GM18909 (cell line): ENCODE results near the gene SP2.

Experiments
- ATAC-seq: cut with Tn5 transposase; IDR thresholded peaks from one replicate; pipeline ENCODE4 v1.9.1; 2021; ENCODE audit warnings: mild to moderate bottlenecking; ENCODE audit not compliant: unreplicated experiment, poor library complexity

Gene SP2

DNA sequence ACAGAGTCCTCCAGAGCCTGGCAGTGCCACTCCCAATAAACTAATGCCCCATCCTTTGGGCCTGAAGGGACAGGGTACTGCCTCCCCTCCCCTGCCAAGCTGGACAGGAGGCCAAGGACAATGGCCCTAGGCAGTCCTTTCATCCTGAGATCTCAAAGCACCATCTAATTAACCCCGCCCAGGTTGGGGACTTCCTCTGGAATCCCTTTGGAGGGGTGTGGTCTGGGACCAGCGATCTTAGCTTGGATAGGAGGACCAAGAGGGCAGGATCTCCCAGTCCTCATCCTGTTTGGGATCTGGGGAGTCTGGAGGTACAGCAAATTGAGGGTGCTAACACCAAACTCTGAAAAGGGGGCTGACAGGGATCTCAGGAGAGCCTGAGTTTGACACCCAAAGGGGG lies 26.9 kb upstream of the SP2 start:
- no peak for ATAC-seq

DNA sequence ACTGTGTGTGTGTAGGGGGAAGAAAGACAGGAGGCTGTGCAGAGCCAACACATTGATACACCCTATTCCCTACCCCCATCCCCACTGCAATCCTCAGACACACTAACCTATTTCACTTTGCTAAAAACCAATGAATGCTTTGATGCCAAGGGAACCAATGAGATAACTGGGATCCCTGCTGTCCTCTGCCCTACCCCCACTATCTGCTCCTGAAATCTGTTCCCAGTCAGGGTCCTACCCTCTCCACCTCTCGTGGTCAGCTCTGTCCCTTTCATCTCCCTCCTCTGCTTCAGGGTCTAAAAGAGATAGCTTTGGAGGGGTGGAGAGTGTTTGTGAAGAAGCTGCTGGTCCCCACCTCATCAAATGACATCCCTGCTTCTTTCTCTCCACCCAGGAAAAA lies 26.0 kb upstream of the SP2 start:
- no peak for ATAC-seq

DNA sequence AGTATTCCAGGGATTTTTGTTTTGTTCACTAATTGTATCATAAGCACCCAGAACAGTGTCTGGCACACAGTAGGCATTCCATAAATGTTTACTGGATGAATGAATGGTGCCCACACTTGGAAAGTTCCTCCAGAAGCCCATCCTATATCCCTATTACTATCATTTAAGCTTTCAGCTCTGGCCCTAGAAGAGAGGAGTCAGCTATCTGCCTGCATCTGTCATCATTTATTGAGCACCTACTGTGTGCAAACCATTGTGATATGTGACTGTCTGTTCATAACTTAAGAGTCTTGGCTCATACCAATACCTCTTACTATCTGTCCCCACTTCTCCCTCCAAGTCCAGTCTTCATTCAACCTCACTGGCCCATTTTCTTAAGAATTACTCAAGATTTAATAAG lies 25.0 kb upstream of the SP2 start:
- ATAC-seq: no peak

DNA sequence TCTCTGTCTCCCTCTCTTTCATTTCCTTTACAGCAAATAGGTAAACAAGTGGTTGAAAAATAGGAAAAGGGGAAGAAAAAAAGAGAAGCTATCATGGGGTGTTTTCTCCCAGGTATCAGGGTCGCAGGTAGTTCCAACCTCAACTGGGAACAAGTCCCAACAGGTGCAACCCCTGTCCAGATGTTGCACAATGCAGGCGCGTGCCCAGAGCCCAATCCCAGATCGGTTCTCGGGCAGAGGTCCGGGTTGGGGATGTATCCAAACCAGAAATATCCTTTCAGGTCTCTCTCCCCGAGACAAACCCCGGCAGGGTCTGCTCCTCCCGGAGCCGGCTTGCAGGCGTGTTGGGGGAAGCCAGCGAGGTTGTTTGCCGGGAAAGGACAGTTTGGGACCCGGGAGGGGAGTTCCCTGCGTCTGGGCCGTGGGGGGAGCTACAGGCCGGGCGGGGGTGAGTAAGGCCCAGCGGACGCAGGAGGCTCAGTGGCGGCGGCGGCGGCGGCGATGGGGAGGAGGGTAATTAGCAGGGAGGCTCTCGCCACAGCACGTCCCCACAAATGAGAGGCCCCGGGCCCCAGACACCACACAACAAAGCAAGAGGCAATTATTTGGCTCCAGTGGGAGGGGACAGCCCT lies 23.9 kb upstream of the SP2 start:
- ATAC-seq: no peak

DNA sequence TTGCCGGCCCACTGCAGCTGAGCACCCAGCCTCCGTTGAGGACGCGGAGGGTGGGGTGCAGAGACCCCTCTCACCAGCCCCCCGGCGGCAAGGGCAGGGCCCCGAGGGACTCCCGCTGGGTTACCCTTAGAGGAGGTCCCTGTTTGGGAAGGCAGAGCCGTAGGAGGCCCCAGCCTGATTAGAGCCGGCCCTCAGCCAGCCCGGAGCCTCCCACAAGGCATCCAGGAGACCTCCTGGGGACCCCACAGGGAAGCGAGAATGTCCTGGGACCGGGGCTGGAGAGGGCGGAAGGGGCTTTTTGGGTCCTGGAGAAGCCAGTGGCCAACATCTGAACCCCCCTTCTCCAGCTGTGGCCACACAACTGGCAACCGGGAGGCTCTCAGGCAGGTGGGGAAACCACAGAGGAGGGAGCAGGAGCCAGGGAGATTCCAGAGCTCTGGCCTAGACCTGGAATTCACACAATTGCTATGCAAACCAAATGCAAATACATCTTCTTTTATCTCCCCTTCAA lies 23.3 kb upstream of the SP2 start:
- no peak for ATAC-seq

DNA sequence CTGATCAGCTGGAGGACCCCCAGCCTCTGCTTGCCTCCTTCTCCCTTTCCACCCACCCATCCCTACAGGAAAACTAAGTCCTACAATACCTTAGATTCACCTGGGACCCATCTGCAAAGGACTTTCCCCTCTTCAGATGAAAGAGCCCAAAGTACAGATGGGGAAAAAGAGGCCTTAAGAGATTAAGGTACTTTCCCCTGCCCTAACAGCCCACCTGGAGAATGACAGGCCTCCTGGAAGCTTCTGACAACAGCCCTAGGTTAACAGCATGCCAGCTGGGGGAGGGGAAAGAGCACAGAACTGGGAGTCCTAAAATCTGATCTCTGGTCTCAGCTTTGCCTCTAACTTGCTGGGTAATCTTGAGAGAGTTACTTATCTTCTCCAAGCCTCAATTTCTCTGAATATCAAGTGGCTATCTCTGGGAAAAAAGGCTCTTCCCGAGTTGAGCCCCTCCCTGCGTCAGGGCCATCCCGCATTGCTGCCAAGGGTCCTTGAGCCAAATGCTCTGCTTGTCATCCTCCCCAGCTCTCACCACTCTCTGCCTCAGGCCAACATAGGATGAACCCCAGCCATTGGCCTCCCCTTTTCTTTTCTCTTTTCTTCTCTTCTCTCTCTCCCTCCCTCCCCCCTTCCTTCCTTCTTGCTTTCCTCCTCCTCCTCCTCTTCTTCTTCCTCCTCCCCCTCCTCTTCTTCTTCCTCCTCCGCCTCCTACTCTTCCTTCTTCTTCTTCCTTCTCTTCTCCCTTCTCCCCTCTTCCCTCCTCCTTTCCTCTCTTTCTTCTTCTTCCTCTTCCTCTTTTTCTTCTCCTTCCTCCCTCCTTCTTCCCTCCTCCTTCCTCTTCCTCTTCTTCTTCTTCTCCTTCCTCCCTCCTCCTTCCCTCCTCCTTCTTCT lies 22.6 kb upstream of the SP2 start:
- ATAC-seq: no peak

DNA sequence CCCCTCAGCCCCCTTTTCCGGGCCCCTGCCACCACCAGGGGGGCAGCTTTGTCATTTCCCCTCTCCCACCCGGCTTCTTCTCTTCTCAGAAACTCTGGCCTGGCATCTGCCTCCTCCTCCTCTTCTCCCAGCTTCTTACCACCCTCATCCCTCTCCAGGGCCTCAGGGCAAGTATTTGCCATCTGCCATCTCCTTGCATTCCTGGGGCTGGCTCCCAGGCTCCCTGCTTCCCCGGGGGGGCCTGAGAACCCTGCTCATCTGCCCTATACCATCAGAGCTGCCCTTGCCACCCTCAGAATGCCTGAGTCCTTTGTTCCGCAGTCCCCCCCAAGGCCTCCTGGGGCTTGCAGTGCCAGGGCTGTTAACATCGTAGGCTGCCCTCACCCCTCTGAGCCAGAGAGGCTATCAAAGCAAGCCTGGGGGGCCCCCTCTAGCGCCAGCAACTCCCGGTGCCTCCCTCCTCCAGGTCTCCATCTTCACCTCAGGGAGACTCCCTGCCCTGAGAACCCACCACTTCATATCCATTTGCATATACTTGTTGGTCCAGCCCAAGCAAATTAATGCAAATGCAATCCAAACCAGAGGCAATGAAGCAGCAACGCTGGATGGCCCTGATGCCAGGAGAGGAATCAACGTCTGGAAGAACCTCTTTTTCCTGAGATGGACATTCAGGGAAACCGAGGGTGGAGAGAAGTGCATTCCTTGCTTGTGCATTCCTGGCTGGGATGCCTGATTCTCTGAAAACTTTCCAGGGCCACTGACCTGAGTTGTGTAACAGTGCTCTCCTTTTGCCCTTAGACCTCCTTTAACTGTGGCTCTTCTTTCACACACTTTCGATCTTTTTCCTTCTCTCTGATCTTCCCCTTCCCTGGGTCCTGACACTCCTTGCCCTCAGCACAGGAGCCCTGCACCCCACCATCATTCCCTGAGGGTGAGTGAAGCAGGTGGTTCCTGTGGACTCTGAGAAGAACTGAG lies 20.7 kb upstream of the SP2 start:
- no peak for ATAC-seq

DNA sequence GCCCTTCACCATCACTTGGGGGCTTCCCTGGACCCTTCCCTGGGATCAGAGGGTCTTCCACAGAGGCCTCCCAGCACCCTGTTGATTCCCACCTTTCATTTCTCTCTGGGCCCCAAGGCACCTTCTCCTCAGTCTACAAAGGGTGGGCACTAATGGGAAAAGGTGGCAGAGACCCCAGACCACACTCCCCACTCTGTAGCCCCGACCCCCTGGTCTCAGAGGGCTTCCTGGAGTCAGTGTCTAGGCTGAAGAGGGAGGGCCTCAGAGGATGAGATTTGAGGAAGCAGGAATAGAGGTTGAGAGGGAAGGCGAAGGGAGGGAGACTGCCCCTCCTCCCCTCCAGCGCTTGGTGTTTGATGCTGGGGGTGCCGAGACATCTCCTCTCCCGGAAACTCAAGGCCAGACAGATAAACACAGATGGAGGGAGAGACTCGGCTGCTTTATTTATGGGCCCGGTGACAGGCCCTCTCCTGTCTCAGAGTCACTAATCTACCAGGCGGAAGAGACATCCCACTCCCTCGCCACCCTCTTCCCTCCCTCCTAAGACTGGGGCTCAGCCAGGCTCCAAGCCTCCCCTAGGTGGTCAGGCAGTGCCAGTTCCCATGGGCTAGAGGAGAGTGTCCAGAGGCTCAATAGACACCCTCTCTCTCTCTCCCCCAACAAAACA lies 18.5 kb upstream of the SP2 start:
- no peak for ATAC-seq

DNA sequence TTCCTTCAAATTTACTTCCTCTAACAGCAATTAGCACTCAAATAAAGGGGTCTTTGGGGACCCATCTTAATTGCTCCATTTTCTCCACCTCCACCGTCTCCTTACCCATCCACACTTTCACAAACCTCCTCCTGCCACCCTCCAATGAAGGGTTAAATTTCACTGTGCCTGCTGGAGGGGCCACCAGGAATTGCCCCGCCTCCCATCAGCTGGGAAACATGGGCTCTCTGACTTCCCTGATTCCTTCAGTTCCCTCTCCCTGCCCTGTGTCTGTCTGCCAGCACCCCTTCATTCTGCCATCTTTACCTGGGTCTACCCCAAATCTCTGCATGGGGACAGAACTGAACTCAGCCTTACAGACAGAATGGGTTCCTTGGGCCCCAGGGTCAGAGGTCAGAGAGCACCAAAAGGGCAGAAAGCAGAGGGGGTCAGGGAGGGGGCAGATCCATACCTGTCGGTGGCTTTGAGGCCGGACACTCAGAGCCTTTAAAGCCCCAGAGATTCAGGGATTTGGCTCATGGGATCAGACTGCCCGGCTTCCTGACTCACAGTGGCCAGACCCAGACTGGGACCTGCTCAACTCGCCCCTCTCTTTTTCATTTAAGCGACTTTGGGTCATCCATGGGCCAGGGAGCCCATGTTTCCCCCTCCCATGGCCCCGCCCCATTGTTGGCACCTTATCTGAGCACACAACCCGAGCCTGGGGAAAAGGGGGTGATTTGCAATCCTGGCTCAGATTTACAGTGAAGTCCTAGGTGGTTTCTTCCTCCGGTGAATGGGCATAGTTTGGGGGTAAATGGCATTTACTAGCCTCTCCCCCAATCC lies 17.6 kb upstream of the SP2 start:
- no peak for ATAC-seq

DNA sequence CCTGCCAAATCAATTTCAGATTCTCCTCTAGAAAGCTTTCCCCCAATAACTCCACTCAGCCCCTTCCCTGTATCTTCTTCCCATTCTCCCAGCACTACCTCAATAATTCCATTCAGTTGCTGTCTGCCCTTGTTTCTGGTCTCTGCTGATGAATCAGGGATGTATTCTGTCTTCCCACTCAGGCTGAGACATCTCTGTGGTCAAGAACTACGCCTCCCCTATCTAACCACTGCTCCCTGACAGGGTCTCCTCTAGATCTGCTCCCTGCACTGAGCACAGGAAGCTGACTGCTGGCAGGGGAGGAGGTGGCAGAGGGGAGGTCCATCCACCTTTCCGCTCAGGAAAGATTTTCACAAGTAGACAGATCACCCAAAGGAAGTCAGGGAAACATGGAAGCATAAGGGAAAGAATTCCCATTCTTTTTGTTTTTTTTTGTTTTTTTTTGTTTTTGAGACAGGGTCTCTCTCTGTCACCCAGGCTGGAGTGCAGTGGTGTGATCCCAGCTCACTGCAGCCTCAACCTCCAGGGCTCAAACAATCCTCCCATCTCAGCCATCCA lies 16.9 kb upstream of the SP2 start:
- no peak for ATAC-seq

DNA sequence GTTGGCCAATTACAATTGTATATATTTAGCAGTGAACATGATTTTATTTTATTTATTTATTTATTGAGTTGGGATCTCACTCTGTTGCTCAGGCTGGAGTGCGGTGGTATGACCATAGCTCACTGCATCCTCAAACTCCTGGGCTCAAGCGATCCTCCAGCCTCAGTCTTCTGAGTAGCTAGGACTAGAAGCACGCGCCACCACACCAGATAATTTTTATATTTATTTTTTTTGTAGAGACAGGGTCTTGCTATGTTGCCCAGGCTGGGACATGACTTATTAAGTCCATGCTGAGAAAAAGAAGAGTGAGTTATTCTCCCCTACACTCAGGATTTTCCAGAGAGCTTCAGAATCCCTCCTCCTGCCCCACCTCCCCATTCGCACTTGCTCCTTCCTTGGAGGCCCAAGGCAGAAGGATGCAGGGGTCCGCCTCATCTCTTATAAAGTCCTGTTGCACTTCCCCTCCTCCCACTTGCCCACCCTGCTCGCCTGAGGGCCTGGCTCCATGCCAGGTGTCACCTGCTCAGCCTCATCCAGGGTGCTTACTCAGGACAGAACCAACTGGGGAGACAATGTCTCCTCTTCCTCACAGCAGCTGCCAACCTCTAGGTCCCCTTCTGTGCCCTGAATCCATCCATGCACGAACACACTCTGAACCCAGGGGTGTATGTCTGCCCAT lies 16.1 kb upstream of the SP2 start:
- no peak for ATAC-seq

DNA sequence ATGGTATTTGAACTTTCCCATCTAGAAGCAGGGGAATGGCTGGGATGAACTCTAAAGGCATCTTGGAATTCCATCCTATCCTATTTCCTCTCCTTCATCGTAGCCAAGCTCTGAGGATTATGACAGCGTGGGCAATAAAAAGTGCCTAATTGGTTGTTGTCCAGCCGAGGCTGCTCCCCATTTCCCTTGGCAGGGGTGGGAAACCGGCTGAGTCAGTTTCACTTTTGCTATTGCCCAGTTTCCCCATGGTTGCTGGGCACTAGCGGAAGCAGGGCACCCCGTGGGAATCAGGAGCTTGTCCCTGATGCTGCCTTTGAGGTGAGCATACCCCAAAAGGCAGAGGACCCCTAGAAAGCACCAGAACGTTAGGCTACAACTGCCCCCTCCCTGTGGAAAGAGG lies 13.8 kb upstream of the SP2 start:
- no peak for ATAC-seq

DNA sequence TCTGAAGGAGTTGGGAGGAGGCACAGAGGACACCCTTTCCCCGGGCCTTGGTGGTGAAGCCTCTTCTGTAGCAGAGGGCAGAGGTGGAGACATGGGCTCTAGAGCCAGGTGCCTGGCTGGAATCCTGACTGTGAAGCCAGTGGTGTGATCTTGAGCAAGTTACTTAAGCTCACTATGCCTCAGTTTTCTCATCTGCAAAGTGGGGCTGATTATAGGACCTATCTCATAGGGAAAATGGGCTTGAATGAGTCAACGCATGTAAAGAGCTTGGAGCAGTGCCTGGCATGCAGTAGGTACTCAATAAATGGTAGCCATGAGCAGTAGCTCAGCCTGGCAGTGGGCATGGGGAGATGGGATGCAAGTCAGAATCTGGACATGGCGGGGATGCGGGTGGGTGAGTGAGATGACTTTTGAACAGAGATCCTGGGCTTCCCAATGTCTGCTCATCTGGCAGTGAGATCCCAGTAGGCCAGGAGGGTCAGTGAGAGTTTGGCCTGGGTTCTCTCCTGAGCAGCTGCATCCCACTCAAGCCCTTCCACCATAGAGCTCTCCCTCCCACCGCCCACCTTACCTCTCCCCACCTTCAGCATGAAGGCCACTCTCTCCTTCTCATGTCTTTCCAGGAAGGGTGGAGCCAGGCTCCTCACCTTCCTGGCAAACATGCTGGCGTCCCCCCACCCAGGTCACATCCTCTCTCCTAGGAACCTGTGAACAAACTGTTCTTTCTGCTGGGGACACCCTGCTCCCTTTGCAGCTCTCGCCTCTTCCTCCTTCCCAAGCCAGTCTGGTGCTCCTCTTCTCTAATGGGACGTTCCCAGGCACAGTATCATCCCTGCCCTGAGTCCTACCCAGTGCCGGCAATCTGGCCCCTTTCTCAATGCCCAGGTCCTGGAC lies 13.1 kb upstream of the SP2 start:
- ATAC-seq: no peak

DNA sequence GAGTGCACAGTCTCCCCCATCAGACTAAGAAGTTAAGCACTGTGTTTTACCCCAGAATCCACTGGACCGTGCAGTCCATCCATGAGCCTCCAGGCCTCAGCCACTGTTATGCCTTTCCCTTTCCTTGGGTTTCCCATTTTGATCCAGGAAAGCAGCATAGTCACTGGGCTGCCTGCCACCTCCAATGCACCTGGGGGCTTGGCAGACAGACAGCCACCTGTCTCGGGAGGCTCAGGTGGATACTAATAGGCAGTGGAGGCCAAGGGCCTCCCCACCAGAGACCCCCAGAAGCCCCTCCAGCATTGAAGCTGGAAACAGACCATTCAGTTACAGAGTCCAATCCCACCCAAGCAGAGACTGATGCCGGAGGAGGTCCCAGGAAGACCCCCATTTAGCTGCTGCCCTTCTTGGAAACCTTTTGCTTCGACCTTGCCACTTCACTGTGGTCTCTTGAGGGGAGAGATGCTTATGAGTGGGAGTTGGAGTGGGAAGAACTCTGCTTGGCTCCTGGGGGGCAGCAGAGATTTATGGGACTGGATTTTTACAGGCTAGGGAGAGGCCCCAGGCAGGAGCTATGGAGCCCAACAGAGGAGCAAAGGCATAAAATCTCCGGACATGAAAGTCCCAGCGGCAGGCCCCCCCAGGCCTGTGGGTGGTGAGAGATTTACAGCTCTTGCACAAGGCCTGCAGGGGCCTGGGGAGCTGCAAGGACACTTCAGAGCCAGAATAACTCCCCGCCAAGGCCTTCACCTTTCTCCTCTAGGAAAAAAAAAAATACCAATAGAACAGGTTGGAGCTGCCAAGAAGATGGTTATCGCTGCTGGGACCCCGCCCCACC lies 12.2 kb upstream of the SP2 start:
- ATAC-seq: no peak

DNA sequence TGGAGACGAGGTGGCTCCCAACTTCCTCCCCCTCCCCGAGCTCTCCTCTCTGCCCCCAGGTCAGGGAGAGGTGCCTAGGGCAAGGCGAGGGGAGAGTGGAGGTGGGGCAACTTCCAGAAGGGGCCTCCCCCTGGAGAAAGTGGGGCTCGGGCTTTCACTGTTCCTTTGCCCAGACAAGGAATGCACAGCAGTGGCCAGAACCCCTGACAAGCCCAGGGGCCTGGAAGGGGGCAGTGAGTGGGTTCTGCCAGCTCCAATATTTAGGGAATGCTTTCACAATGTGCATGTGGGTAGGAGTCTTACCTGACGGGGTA lies 11.7 kb upstream of the SP2 start:
- no peak for ATAC-seq

DNA sequence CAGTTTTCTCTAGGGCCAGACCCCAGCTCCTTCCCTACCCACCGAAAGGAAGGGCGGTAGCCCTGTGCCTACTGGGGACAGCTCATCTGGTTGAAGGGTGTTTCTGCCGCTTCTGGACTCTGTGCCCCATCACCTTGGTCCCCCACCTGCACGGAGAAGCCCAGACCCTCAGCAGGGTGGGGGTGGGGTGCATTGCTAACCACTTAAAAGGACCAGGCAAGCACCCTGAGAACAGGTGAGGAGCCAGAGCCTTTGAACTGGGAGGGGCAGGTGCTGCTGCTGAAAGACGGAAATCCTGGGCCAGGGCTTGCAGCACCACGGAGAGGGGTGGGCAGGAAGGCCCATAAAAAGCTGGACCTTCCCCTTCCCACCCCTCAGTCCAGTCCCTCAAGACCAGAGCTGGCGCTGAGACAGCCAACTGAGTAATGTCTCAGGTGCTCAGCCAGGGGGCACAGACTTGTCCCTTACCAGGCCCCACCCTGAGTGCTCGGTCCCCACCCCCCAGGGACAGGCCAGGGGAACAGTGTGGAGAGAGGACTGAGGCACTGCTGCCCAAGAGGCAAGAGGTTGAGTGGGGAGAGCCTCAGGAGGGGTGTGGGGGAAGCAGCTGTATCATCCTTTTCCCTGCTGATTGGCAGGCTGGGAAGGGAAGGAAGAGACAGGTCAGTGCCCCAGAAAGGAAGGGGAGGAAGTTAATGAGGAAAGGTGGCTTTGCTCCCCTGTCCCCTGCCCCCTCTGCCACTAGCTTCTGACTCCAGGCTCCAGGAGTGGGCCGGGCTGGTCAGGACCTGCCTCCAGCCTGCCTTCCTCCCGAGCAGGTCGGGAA lies 10.9 kb upstream of the SP2 start:
- ATAC-seq: no peak
